Tibial nerve (tissue), 4 donors: Measurements from ENCODE around the gene IARS1. TPM values are rescaled to one million over a fixed set of nuclear protein-coding genes. Genes with fewer than 3 reads are reported as not detected.

ENCODE experiments used
- DNase-seq, 2 donors: peaks; one replicate each; pipeline ENCODE4 v3.0.0-alpha.2; 2019; ENCODE audit warnings: low spot score in 2 of 2
- H3K27ac ChIP-seq, 4 donors: fragments of 200-600 bp; sonication (generic) in 3 of 4; one replicate each; pipeline ENCODE4 v1.5.1; 2017 to 2019; ENCODE audit warnings: mild to moderate bottlenecking in 1 of 4
- H3K27me3 ChIP-seq, 2 donors: fragments of 200-600 bp; sonication (generic) in 1 of 2; one replicate each; pipeline versions ENCODE4 v1.5.1 to v1.6.0; 2017 to 2019
- H3K36me3 ChIP-seq, 3 donors: fragments of 200-600 bp; sonication (generic); one replicate each; pipeline ENCODE4 v1.5.1; 2018 to 2019
- H3K4me1 ChIP-seq, 4 donors: fragments of 200-600 bp; sonication (generic) in 3 of 4; one replicate each; pipeline ENCODE4 v1.5.1; 2017 to 2019
- H3K4me3 ChIP-seq, 4 donors: fragments of 200-600 bp; sonication (generic) in 3 of 4; one replicate each; pipeline ENCODE4 v1.5.1; 2017 to 2019; ENCODE audit warnings: mild to moderate bottlenecking in 1 of 4, moderate library complexity in 1 of 4
- H3K9me3 ChIP-seq, 4 donors: fragments of 200-600 bp; sonication (generic) in 3 of 4; one replicate each; pipeline ENCODE4 v1.5.1; 2017 to 2019
- EP300 ChIP-seq, 2 donors: sonication (generic); formaldehyde crosslinking; IDR thresholded peaks; one replicate each; pipeline ENCODE4 v1.6.1; 2017; ENCODE audit warnings: antibody characterized with exemption in 2 of 2, mild to moderate bottlenecking in 1 of 2
- POLR2A ChIP-seq, 2 donors: fragments of 450-650 bp; IDR thresholded peaks; one replicate each; pipeline ENCODE4 v1.6.1; 2017; ENCODE audit warnings: antibody characterized with exemption in 2 of 2, mild to moderate bottlenecking in 2 of 2, moderate library complexity in 2 of 2
- WGBS, 2 donors: methylation state at CpG; one replicate each; pipeline ENCODE4 v1.1.5; 2018; 5-methylcytosine and 5-hydroxymethylcytosine counted together
- total RNA-seq, 4 donors: library from RNA; depleted of rRNA; stranded (reverse); fragments of >200 nt; gene quantifications; one replicate each; pipeline ENCODE4 v1.1.0, GENCODE V29; 2016
- TF ChIP-seq, protein P1 (sequence below), 5 experiments: fragments of 200-600 bp in 3 of 5; fragments of 450-650 bp in 2 of 5; sonication (generic) in 3 of 5; IDR thresholded peaks; one replicate each; pipeline ENCODE4 v1.5.1; 2016 to 2019; ENCODE audit warnings: antibody characterized with exemption in 5 of 5, mild to moderate bottlenecking in 3 of 5, moderate library complexity in 2 of 5

The IARS1 gene
- total RNA-seq, 4 donors from 2014 or later, result 52.2 to 102 (median 78.1) TPM

DNA sequence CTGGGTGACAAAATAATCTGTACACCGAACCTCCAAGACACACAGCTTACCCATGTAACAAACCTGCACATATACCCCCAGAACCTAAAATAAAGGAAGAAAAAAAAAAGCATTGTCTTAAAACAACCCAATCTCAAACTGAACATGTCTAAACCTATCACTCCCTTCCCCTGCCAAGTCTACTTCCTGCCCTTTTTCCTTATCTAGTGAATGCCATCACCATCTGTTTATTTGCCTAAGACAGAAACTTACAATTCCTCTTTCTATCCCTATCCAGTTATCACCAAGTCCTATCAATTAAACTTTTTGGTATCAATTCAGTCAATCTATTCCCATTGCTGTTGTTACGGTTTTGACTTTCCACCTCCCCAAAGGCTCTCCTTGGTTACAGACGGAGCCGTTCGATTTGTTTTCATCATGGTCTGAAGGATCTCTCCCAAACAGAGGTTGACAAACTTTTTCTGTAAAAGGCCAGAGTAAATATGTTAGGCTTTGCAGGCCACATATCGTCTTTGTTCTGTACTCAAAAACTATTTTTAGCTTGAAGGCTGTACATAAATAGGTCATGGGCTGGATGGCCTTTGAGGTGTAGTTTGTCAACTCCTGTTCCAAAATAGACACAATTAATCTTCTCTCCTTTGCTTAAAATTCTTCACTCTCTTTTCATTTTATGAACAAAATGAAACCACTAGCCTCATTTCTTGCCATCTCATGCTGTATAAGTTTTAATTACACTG lies 19.6 kb upstream of the IARS1 start:
- Histone ChIP-seq H3K36me3 (peaks cover 4 to 92% (median 24%) of the 10 kb centered on the region in 3 donors), H3K4me1 (no peaks in the 10 kb centered on the region), H3K27me3 (no peaks in the 10 kb centered on the region), H3K9me3 (no peaks in the 10 kb centered on the region), H3K27ac (no peak overlapping the region), H3K4me3 (no peak overlapping the region)
- 78 to 83% methylated on average over 6 of the region's 6 CpGs for WGBS, 2 donors
- no peak for DNase-seq
- TF ChIP-seq EP300 (IDR thresholded peaks at IDR 0.05) (no peak), POLR2A (IDR thresholded peaks at IDR 0.05) (no peak)
- TF ChIP-seq, protein P1, sequence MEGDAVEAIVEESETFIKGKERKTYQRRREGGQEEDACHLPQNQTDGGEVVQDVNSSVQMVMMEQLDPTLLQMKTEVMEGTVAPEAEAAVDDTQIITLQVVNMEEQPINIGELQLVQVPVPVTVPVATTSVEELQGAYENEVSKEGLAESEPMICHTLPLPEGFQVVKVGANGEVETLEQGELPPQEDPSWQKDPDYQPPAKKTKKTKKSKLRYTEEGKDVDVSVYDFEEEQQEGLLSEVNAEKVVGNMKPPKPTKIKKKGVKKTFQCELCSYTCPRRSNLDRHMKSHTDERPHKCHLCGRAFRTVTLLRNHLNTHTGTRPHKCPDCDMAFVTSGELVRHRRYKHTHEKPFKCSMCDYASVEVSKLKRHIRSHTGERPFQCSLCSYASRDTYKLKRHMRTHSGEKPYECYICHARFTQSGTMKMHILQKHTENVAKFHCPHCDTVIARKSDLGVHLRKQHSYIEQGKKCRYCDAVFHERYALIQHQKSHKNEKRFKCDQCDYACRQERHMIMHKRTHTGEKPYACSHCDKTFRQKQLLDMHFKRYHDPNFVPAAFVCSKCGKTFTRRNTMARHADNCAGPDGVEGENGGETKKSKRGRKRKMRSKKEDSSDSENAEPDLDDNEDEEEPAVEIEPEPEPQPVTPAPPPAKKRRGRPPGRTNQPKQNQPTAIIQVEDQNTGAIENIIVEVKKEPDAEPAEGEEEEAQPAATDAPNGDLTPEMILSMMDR (IDR thresholded peaks at IDR 0.05), result no peak

DNA sequence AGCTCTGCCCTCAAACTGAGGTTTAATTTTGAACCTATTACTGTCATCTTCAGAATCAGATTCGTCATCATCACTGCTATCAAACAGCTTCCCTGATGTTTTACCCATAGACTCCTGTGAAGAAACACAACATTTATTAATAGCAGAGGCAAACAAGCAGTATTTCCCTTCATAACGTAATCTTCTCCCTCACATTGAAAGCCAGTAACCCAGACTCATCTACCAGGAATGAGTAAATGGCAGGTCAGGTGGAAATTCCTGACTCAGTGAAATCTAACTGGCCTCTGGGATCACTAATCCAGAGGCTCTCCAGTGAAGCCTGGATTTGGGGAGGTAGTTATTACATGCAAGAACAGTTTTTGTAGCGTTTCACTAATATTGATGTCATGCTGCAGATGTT lies 17.1 kb upstream of the IARS1 start:
- 86 to 96% methylated on average over 3 of the region's 3 CpGs for WGBS, 2 donors
- Histone ChIP-seq H3K9me3 (no peaks in the 10 kb centered on the region), H3K36me3 (peaks cover 4 to 92% (median 29%) of the 10 kb centered on the region in 3 donors), H3K4me3 (no peak overlapping the region), H3K27me3 (no peaks in the 10 kb centered on the region), H3K27ac (no peak overlapping the region), H3K4me1 (no peaks in the 10 kb centered on the region)
- no peak for DNase-seq
- no peak for TF ChIP-seq POLR2A (IDR thresholded peaks at IDR 0.05)
- TF ChIP-seq, protein P1 (IDR thresholded peaks at IDR 0.05), result no peak
- no peak for TF ChIP-seq EP300 (IDR thresholded peaks at IDR 0.05)

DNA sequence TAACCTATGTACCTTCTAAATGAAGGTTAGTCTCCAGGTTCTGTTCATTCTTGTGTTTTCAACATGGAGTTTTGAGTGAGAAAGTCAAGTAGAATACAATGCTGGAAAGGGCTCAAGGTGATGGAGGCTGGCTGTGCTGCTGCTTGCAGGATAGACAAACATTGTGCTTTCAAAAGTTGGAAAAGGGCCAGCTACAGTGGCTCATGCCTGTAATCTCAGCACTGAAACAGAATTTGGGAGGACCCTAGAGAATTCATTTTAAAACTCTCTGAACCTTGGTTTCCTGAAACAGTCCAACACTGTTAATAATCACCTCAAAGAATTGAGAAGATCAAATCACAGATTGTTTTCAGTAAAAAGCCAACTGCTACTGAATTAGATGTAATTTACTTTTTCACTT lies 15.4 kb upstream of the IARS1 start:
- no peak overlapping the region for H3K4me3 ChIP-seq
- H3K36me3 ChIP-seq, result peaks cover 4 to 92% (median 41%) of the 10 kb centered on the region in 3 donors
- no peak overlapping the region for H3K27ac ChIP-seq
- H3K9me3 ChIP-seq, result no peaks in the 10 kb centered on the region
- H3K27me3 ChIP-seq, result no peaks in the 10 kb centered on the region
- no peak for TF ChIP-seq POLR2A (IDR thresholded peaks at IDR 0.05)
- TF ChIP-seq EP300 (IDR thresholded peaks at IDR 0.05), result no peak
- TF ChIP-seq, protein P1 (IDR thresholded peaks at IDR 0.05), result no peak
- no peaks in the 10 kb centered on the region for H3K4me1 ChIP-seq
- DNase-seq, result no peak

DNA sequence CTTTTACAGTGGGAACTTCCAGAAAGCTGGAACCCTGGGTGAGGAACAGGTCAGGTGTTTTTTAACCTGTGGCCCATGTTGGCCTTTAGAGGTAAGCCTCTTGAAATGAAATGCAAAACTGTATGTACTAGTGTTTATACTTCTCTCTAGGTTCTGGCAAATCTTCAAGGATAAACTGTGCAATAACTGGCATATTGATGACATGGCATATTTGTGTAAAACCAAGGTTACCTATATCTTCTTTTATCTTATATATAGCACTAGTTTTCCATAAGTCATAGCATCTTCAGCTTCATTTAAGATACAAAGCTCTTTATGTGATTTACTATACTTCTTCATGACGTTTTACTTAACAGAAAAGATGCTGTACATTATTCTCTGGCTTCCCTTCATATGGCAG lies 7.4 kb upstream of the IARS1 start:
- TF ChIP-seq, protein P1 (IDR thresholded peaks at IDR 0.05), result no peak
- no peak for TF ChIP-seq POLR2A (IDR thresholded peaks at IDR 0.05)
- Histone ChIP-seq H3K36me3 (peaks cover 0 to 92% (median 26%) of the 10 kb centered on the region in 3 donors), H3K27me3 (no peaks in the 10 kb centered on the region), H3K27ac (no peak overlapping the region), H3K4me1 (no peaks in the 10 kb centered on the region), H3K9me3 (no peaks in the 10 kb centered on the region), H3K4me3 (no peak overlapping the region)
- DNase-seq, result no peak
- WGBS, 2 donors, result 63 to 80% methylated on average over 1 of the region's 1 CpG

- no peak overlapping the region for H3K27ac ChIP-seq
- peaks cover 0 to 12% (median 7%) of the 10 kb centered on the region in 4 donors for H3K4me1 ChIP-seq
- DNase-seq, result no peak
- H3K9me3 ChIP-seq, result no peaks in the 10 kb centered on the region
- no peak overlapping the region for H3K4me3 ChIP-seq
- H3K36me3 ChIP-seq, result peaks cover 0 to 74% (median 10%) of the 10 kb centered on the region in 3 donors
- no peak for TF ChIP-seq EP300 (IDR thresholded peaks at IDR 0.05)
- no peak for TF ChIP-seq POLR2A (IDR thresholded peaks at IDR 0.05)
- TF ChIP-seq, protein P1 (IDR thresholded peaks at IDR 0.05), result no peak
- no peaks in the 10 kb centered on the region for H3K27me3 ChIP-seq
- 70 to 72% methylated on average over 1 of the region's 1 CpG for WGBS, 2 donors
Measured at GRCh38 chr9:92299116-92299515, 5.6 kb upstream of the IARS1 start.
